Epidermal melanocyte (primary cell): Measurements from ENCODE around the gene CNTFR.

ENCODE experiments used
- DNase-seq: peaks from one replicate; pipeline ENCODE4 v3.0.0; 2011; ENCODE audit warnings: low spot score; ENCODE audit not compliant: insufficient read length

CNTFR gene

DNA sequence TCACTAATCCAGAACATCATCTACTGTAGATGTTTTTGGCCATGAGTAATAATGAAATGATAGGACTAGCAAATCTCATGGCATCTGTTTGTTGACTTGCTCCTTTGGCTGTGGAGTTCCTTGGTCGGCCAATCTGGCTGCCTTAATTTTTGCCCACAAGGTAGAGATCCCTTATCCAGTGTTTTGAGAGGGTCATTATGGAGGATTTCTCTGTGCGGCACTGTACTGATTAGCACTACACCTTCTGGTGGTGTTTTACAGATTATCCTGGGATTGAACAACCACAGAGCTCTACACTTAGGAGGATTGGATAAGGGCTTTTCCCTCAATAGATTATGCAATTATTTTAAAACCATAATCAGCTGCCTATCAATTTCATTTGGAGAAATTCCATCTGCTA is 63.5 kb downstream of the CNTFR start:
- no peak for DNase-seq

DNA sequence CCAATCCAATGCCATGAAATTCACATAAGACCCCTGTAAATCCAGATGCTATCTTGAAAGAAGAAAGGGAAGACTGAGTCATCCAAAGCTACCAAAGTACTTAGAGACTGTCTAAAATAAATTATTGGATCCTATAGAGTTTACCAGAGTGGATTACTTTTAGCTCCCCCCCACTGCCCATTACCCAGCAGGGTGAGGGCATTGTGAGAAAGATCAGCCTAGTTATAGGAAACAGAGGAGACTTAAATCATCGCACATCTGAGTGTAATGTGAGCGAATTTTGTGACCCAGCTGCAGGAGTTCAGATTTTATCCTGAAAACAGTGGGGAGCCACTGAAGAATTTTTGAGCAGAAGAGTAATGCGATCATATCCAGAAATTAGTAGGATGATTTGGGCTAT is 65.2 kb downstream of the CNTFR start:
- no peak for DNase-seq

DNA sequence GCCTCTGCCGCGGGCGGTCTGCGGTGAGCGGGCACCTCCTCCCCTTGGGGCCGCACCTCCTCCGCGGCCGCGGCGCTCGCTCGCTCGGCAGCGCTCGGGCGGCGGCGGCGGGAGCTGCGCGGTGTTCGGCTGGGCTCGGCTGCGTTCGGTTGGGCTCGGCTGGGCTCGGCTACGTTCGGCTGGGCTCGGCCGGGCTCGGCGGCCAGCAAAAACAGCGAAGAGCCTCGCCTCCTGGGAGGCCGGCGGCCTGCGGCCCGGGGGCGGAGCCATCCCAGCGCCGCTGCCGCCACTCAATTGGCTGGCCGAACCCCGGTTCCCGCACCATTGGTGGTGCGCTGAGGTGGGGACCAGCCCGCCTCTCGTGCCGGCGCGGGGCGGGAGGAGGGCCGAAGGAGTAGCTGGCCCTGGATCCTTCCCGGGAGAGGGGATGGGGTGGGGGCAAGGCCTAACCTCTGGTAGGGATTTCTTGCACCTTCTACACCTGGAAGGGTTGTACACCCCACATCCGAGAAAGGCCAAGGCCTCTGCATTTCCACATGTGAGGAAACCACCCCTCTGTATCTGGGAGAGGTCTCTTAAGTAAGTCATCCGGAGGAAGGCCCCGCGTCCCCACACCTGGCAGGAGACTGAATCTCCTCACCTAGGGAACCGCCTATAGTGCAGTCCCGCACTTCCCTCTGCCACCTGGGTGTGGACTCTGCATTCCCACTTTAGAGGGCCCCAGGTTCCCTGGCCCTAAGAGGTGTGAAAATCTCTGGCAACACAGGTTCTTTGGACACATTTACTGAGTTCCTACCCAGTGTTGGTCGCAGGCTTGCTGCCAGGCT is 66.3 kb downstream of the CNTFR start, which contains the start of gene ENHO:
Gene ENHO (minus strand): TSS at position 20 of the 827 bp plus-strand sequence. CDS start 1,295 bp downstream, outside the sequence.
- peak; percentile 87 for DNase-seq

GRCh38 chr9:34522091-34522887 is 67.2 kb downstream of the CNTFR start:
- no peak for DNase-seq

- DNase-seq, result no peak
Measured at GRCh38 chr9:34521406-34522045, 68.0 kb downstream of the CNTFR start.

GRCh38 chr9:34520505-34521385 is 68.8 kb downstream of the CNTFR start:
- no peak for DNase-seq

DNA sequence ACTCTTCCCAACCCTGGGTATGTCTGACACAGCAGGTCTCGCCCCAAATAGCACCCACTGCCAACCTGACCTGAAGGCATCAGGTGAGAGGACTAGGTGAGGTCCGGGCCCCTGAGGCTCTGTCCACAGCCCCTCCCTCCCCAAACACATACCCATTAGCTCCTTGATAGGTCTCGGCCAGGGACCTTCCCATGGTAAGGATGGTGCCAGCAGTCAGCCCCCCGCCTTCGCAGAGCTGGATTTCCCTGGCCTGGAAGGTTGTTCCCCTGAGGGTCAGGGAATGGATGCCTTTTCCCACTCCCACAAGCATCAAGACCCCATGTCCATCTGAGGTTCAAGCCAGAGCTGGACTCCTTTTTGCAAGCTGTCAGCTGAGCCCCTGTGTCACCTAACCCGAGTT is 69.4 kb downstream of the CNTFR start:
- DNase-seq, result no peak

DNA sequence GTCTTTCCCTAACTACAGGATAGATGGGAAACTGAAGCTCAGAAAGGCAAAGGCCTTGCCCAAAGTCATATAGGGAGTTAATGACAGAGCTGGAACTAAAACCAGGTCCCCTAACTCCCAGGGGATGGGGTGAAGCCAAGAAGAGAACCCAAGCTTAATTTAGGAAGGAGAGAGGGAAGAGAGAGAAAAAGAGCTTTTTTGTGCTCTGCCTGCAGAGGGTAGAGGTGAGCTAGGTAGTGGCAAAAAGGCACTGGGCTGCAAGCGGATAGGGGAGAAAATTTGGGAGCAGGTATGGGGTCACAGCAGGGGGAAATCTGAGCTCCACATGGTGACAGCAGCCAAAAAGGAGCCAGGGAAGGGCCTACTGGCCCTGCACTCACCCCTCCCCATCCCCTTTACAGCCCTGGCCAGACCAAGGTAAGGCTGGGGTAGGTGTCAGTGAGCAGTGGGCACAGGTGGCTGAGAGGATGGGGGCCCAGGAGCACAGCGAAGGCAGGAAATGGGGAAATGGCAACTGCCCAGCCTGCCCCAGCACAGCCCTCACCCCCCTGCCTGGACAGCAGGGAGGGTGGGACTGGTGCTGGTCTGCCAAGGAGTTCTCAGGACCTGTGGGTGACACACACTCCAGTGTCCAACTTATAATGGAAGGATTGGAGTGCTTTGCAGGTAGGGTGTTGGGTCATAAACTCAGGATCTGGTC is 70.1 kb downstream of the CNTFR start:
- no peak for DNase-seq

GRCh38 chr9:34518896-34519295 is 70.6 kb downstream of the CNTFR start:
- DNase-seq, result no peak

DNA sequence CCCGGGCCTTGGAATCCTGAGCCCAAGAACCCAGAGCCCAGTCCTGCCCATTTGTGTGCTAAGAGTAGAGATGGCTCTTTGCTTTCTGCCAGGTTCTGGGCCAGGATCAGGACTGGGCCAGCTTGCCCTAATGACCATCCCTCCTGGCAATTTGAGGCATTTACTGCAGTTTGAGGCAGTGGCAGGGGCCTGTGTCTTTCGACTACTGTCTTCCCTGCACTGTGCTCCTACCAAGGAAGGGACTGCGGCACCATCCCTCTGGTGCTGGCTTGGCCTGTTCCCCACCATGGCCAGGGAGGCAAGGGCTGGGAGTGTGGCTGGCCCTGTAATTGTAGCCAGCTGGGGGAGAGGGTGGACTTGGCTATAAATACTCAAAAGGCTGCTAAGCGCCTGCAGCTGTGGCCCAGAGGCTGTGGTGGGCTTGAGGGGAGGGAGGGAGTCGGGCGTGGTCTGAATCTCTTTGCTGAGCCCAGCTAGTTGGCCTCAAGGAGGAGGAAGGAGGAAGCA is 71.4 kb downstream of the CNTFR start:
- no peak for DNase-seq

DNA sequence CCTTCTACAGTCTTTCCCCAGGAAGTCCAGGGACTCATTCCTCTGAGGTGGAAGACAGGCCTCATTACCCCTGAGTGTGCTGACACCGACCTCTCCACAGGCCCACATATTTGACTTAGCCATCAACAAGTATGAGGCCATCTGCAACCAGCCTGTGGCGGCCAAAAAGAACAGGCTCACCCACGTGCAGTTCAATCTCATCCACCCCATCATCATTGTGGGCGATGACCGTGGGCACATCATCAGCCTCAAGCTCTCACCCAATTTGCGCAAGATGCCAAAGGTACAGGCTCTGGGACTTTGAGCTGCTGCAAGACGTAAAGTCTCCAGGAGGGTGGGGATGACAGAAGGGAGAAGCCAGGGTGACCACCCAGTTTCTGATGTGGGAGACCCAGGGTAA is 72.3 kb downstream of the CNTFR start:
- no peak for DNase-seq

DNA sequence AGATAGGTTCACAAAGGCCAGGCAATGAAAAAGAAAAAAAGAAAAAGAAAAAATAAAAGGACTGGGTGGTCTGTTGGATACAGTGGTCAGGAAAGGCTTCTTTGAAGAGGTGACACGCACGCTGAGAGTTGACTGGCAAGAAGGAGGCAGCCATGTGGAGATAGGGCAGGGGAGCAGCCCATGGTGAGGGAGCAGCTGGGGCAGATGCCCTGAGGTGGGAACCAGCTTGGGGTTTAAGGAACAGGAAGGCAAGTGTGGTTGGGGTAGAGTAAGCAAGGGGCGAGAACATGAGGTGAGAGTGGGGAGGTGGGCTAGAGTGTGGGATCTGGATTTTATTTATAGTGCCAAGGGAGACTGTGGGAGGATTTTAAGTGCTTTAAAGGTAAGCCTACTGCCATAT is 73.6 kb downstream of the CNTFR start:
- no peak for DNase-seq

- DNase-seq, result no peak
Measured at GRCh38 chr9:34514816-34515215, 74.7 kb downstream of the CNTFR start.

GRCh38 chr9:34514401-34514800 is 75.1 kb downstream of the CNTFR start:
- no peak for DNase-seq

DNA sequence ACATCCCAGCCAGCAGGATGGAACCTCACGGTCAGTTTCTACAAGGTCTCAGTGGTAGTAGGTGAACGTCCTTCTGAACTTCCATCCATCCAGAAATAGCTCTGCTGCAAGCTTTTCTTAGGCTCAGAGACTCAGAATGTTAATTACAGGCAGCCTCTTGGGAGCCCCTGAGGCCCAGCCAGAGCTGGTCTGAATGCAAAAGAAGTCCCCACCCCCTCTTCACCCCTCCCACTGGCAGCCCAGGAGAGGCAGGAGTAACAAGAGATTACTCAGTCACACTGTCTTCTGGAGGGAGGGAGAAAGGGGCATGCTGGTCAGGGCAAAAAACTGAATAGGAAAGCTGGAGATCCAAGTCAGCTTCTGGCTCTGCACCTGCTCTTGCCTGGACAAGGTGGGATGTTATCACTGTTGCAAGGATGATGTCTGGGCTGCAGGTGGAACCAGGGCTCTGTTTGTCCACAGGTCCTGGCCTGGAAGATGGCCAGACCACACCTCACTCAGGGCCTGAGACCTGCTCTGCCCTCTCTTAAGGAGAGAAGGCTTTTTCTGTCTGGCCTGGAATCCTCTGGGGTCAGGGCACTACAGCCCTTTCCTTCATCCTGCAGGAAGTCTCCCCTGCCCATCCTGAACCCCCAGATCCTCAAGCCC is 75.8 kb downstream of the CNTFR start:
- no peak for DNase-seq

- DNase-seq, result no peak
Measured at GRCh38 chr9:34512131-34513078, 77.1 kb downstream of the CNTFR start.

- DNase-seq, result no peak
Measured at GRCh38 chr9:34510497-34511468, 78.7 kb downstream of the CNTFR start.
